HG03060 (cell line): ENCODE measurements around the gene WEE1.
"Not testable (repeated sequence)": the region's sequence is repeated elsewhere in the genome, so short reads cannot be mapped to it uniquely, and the experiment has no call there.

ENCODE experiments used
- ATAC-seq: cut with Tn5 transposase; IDR thresholded peaks from one replicate; pipeline ENCODE4 v1.9.1; 2021; ENCODE audit warnings: low read depth, moderate number of reproducible peaks; ENCODE audit not compliant: unreplicated experiment

Gene WEE1

DNA sequence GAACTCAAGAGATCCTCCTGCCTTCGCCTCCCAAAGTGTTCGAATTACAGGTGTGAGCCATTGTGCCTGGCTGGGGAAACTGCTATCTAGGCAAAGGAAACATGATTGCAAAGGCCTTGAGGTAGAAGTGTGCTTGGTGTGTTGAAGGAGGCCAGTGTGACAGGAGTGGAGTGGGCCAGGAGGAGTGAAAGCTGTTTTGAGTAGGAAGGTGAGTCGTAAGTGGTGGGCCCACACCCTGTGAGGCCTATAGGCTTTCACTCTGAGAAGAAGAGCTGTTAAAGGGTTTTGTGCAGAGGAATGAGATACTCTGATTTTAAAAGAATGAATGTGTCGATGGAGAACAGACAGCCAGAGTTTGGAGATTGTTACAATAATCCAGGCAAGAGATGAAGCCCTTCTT, 43.4 kb downstream of the WEE1 start:
- no peak for ATAC-seq

- no peak for ATAC-seq
Measured at GRCh38 chr11:9617940-9618339, 44.5 kb downstream of the WEE1 start.

- ATAC-seq, result no peak
Measured at GRCh38 chr11:9619004-9619403, 45.5 kb downstream of the WEE1 start.

DNA sequence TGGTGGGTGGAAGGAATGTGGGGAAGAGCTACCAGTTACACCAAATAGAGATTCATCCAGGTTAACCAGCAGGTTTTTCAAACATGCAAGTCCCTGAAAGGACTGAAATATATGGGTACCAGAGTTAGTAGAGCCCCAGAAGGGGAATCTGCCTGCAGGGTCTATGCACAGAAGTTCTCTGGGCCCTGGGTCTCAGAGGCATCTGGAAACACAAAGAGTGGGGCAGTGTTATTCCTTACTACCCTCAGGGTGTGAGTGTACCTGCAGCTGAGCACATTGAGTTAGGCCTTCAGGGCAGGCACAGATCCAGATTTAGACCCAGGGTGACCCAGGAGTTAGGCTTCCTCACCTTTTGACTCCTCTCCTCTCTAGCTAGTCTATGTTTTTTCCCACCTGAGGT, 46.5 kb downstream of the WEE1 start:
- no peak for ATAC-seq

DNA sequence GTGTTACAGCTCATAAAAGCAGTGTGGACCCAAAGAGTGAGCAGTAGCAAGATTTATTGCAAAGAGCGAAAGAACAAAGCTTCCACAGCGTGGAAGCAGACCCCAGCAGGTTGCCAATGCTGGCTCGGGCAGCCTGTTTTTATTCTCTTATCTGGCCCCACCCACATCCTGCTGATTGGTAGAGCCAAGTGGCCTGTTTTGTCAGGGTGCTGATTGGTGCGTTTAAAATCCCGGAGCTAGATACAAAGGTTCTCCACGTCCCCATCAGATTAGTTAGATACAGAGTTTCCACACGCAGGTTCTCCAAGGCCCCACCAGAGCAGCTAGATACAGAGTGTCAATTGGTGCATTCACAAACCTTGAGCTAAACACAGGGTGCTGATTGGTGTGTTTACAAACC, 48.9 kb downstream of the WEE1 start:
- not testable (repeated sequence) for ATAC-seq

DNA sequence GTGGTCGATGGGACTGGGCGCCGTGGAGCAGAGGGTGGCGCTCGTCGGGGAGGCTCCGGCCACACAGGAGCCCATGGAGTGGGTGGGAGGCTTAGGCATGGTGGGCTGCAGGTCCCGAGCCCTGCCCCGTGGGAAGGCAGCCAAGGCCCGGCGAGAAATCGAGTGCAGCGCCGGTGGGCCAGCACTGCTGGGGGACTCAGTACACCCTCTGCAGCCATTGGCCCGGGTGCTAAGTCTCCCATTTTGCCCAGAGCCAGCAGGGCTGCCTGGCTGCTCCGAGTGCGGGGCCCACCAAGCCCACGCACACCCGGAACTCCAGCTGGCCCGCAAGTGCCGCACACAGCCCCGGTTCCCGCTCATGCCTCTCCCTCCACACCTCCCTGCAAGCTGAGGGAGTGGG, 49.6 kb downstream of the WEE1 start:
- ATAC-seq, result not testable (repeated sequence)

GRCh38 chr11:9624448-9624847, 51.0 kb downstream of the WEE1 start:
- no peak for ATAC-seq

DNA sequence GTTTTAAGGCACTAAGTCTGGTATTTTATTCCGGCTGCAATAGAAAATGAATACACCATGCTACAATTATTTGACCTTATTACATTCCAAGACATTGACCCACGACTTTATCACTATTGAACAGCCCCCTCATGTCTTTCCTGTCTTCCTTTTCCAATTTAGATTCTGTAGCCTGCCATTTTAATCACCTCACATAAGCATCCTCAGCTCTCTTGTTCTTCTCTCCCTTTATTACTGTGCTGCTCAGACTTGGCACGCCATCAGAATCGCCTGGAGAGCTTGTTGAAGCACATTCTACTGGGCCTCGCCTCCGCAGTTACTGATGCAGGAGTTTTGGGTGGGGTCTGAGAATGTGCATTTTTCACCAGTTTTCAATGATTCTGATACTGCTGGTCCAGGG, 51.7 kb downstream of the WEE1 start:
- no peak for ATAC-seq

DNA sequence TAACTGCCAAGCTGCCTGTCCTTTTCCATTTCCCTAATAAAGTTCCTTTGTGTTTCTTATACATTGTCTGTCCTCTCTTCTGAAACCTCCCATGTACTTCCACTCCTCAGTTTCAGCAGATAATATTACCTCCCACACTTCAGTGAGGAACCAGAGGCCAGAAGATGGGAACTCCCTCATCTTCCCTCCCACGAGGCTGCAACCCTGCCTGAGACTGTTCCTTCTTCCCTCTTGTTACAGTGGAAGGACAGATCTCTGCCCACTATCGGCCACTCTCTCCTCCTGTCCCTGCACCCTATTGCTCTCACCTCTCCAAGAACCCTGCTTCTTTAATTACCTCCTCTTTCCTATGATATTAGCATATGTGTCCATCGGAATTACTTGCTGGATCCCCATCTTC, 52.3 kb downstream of the WEE1 start:
- ATAC-seq, result no peak

- no peak for ATAC-seq
Measured at GRCh38 chr11:9626496-9627394, 53.3 kb downstream of the WEE1 start.

GRCh38 chr11:9629064-9629463, 55.6 kb downstream of the WEE1 start:
- no peak for ATAC-seq

DNA sequence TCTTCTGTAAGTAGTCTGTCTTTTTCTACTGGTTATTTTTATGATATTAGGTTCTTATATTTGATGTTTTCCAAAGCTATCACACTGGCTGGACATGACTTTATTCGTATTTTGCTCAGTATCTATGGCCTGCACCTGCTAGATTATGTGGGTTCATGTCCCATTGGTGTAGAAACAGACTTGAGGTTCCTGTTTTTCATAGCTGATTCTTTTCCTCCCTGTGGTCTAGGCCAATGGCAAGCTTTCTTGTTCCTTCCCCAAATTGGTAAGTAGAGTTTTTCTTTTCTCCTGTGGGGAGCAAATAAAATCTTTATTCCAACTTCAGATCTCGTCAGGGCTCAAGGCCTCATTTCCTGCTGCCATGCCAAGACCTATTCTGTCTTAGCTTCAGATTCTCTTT, 60.2 kb downstream of the WEE1 start:
- no peak for ATAC-seq

DNA sequence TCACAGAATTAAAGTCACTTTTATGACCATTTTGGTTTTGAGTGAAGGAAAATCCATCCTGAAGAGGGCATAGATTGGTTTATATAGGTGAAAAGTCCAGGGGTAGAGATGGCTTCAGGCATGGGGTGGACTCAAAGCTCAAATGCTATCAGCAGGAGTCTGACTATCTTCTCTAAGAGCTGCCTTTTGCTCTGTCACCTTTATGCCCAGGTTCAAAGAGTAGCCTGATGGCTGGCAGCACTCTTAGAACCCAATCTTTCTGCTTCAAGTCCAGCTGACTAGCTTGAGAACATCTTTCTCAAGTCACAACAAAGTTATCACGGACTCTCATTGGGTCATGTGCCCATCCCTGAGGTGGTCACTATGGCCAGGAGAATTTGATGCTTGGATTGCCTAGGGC, 63.2 kb downstream of the WEE1 start:
- ATAC-seq, result no peak

- ATAC-seq, result no peak
Measured at GRCh38 chr11:9639099-9639498, 65.6 kb downstream of the WEE1 start.
